Stimulated activated CD4-positive, alpha-beta T cell treated with anti-CD3 and anti-CD28 coated beads, Interleukin-2, amount 100 ng/mL, for 48 hours (primary cell): ENCODE data around the gene CTSD.

Experiments
- DNase-seq, 2 donors: peaks; one replicate each; pipeline ENCODE4 v3.0.0-alpha.2; 2020

Gene CTSD

GRCh38 chr11:1742869-1743584, 20.7 kb downstream of the CTSD start:
- no peak for DNase-seq

DNA sequence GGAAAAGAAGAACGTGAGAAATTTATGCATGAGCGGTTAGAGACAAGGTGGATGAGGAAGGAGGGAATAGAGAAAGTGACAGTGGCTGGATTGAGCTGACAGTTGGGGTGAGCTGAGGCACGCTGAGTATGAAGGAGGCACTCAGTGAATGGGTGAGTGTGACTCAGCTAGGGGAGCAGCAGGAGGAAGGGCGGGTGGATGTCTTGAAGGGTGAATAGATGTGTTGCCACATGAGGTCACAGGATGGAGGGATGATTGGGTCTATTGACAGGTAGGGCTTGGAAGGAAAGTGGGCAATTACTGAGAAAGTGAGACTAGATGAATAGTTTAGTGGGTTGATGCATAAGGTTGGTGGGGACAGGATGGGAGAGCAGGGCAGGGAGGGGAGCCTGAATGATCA, 21.4 kb downstream of the CTSD start:
- no peak for DNase-seq

GRCh38 chr11:1741741-1742140, 22.0 kb downstream of the CTSD start:
- DNase-seq, result no peak

DNA sequence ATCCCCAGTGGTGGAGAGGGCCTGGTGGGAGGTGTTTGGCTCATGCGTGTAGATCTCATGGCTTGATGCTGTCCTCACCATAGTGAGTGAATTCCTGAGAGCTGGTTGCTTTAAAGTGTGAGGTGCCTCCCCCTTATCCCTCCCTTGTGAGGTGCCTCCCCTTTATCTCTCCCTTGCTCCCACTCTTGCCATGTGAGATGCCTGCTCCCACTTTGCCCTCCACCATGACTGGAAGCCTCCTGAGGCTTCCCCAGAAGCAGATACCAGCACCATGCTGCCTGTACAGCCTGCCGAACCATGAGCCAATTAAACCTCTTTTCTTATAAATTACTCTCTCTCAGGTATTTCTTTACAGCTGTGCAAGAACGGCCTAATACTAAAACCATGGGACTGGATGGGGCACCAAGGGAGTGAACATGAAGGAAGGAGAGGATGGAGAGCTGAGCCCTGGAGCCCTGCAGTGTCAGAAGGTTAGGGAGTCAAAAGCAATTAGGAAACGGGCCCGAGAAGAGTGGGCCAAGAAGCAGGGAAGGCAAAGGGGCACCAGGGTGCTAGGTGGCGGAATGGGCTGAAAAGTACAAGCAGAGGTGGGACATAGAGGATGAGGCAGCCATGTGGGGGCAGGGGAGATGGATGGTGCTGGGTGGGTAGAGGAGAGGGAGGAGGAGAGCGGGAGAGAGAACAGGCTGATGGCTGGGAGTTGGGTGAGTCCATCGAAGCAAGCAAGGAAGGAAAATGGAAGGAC, 22.8 kb downstream of the CTSD start:
- no peak for DNase-seq

DNA sequence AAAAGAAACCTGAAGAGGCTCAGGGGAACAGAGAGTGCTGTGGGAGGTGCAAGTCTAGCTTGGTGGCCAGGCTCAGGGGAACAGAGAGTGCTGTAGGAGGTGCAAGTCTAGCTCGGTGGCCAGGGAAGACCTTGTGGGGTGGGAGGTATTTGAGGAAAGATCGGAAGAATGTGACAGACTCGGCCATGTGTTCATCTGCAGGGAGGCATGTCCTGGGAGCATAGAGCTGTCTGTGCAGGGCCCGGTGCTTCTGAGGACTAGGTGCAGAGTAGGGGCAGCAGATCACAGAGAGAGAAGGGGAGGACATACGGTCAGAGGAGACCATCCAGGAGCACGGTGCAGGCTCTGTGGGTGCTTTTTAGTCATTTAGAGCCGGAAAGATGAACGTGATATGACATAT, 24.2 kb downstream of the CTSD start:
- no peak for DNase-seq

DNA sequence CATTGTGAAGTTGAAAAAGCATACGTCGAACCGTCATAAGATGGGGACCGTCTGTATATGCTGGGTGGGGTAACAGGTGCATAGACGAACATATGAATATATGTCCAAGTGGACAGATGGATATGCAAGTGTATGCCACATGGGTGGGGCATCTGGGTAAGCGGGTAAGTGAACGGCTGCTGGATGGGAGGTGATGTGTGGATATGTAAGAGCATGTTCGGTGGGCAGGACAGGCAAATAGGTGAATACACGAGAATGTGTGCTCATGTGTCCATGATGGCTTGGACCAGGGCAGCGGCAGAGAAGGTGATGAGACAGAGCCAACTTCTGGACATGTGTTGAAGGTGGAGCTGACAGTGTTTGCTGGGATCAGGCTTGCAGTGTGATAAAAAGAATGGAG, 25.3 kb downstream of the CTSD start:
- DNase-seq, result no peak

DNA sequence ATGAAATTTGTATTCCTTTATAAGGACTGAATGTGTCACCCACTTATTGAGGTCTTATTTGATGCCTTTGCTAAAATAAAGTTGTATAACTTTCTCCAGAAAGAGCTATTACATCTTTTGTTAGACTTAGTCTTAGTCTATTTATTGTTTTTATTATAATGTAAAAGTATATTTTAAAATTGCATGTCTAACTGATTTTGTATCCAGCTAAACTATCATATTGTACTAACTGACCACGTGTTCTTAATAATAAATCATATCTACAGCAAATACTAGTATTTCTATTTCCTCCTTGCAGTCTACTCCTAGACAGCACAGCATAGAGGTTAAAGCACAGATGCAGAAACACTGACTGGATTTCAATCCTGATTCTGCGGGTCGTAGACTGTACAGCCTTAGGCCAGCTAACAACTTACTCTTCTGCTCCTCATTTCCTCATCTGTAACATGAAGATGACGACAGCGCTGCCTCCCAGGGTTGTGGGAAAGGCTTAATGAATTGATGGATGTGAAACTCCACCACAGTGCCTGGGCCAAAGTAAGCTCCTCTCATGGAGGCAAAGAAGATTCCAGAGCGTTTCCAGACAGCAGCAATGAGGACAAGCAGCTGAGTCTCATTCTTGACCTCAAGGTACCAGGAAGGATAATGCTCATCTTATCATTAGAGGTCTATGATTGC, 26.5 kb downstream of the CTSD start:
- DNase-seq, result no peak

GRCh38 chr11:1736447-1736992, 27.2 kb downstream of the CTSD start:
- no peak for DNase-seq

GRCh38 chr11:1735271-1735670, 28.5 kb downstream of the CTSD start:
- no peak for DNase-seq

- no peak for DNase-seq
Observed at GRCh38 chr11:1734641-1735081, 29.1 kb downstream of the CTSD start.

DNA sequence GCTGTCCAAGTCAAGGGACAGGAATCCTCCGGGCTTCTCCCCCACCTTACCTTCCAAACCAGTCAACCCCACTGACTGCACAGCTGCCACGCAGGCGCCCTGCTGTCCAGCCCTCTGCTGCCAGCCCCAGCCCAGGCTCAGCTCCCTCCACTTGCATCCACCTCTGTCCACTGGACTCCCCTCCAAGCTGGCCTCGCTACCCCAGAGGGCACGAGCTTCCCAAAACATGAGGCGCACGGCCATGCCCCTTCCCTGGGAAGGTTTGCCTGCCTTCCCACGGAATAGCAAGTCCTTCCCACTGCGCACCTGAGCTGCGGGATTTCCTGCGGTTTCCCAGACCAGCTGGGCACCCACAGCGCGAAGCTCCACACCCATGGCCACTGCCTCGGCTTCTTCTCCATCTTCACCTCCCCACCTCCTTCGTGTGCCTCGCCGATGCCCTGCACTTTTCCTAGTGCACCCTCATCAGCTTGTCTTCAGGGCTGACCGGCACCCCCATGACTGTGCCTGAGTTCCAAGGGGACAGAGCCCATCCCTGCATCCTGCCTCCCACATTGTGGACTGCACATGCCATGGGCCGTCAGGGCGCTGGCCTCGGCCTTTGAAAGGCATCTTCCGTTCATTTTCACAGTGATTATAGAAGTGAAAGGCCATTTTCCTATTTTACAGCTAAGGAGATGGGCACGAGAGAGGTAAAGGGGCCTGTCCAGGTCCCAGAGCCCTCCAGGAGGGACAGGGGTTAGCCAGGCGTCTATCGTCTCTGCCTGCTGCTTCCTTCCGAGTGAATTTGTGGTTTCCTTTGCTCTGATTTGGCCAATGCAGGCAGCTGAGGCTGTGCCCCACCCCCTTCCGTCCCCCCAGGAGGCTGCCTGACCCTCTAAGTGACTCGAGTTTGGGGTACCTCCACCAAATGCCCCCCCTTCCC, 29.7 kb downstream of the CTSD start:
- no peak for DNase-seq

GRCh38 chr11:1733009-1733715, 30.6 kb downstream of the CTSD start:
- no peak for DNase-seq

DNA sequence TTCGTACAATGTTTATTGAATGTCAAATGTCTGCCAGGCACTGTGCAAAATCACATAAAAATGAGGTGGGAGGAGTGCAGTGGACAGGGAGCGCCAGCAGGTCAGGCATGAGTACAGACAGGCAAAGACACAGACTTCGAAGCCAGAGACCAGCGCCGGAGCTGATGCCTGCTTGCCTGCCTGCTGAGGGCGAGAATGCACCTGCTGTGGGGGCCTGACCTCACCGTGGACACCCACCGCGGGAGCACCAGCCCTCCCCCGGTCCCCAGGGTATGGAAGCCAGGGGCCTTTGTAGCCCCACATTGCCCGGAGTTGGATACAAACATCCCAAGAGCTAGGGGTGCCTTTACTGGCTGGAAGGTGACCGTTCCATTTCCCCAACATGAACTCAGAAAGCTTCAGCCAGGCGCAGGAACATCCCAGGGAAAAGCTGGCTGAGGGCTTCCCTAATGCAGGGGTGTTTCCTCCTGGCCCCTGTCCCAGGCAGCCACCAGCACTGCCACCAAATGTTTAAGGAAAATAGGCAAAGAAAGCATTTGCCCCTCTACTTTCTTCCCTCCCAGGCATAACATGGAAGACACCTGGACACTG, 31.2 kb downstream of the CTSD start:
- no peak for DNase-seq

DNA sequence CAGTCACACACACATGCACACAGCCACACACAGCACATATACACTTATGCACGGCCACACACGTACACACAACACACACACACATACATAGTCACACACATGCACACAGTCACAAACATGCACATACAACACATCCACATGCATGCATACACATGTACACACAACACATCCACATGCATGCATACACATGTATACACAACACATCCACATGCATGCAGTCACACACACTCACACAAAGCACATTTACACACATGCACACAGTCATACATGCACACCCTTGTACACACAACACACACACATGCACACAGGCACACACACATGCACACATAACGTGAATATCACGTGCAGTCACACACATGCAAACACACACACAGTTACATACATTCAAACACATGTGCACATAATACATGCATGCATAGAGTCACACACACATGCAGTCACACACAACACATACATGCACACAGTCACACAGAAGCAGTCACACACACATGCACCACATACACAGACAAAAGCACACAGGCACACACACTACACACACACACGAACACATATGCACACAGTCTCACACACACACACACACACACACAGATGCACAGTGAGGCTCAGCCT, 32.2 kb downstream of the CTSD start:
- DNase-seq, result no peak

GRCh38 chr11:1730059-1730629, 33.6 kb downstream of the CTSD start:
- no peak for DNase-seq

DNA sequence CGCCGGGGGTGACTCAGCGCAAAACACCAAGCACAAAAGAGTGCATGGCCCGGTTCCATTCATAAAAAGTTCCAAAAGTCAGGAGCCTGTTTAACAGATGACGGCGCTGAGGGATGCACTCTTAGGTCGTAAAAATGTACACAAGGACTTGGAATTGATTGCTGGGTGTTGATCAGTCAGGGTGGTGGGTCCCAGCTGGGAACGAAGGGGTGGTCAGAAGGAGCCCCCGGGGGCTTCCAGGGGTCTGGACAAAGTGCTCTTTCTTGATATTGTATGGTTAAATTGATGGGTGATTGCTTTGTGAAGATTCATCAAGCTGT, 34.1 kb downstream of the CTSD start:
- no peak for DNase-seq

DNA sequence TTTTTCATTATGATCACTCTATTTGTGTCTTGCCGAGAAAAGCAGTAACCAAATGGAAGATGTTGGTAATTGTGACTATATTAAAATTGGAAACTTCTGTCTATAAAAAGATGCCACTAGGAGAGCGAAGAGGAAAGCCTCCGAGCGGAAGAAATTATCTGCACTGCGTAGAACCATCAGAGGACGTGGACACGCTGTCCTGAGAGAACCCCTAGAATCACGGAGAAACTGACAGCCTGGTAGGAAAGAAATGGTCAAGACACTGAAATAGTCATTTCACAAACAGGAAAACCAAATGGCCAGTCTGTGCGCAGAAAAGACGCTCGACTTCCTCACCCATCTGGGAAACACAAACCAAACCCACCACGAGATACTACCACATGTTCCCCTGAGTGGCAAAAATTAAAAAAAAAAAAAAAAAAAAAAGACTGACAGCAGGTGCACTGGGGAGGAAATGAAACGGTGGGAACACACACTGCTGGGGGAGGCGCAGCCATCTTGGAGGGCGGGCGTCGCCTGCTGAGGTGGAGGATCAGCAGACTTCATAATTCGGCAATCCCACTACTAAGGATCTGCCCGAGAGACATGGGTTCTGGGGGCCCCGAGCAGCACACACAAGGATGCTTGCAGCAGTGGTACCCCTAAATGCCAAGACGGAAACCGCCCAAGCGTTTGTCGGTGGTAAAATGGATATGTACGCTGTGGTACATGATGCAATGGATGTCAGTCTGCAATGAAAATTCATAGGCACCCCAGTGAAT, 34.6 kb downstream of the CTSD start:
- DNase-seq, result no peak

DNA sequence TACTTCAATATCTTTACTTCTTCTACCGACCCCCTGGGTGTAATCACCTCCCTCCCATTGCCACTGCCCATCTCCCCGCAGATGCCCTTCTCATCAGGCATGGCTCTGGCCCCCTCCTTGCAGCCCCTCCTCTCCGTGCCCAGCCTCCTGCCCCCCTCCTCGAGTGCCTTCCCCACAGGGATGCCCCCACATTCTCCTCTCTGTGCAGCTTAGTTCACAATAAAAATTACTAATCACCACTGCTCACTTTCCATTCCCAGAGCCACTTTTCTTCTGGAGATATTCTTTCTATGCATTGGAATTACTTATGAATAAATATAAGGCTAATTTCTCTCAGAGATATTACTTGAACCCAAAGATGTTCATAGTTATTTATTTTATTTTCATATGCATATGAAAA, 35.4 kb downstream of the CTSD start:
- DNase-seq, result no peak

GRCh38 chr11:1727861-1728260, 35.9 kb downstream of the CTSD start:
- DNase-seq, result no peak

DNA sequence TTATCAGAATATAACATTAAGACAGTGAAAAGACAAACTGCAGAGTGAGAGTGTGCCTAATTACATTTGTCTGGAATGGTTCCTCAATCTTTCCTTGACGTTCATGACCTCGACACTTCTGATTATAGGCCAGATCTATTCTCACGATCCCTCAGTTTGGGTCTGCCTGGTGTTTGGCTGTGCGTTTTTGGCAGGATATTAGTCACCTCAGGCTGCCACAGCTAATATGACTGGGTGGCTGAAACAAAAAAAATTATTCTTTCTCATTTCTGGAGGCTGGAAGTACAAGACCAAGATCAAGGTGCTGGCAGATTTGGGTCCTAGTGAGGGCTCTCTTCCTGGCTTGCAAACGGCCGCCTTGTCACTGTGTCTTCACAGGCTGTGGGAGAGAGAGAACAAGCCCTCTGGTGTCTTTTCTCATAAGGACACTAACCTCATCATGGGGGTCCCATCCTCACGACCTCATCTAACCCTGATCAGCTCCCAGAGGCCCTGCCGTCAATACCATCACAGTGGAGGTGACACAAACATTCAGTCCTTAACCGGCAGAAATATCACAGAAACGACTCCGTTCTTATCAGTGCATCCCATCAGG, 36.5 kb downstream of the CTSD start:
- DNase-seq, result no peak
